H9 (cell line): ENCODE results near the gene TRAF3. TPM values are rescaled to one million over a fixed set of nuclear protein-coding genes. Genes with fewer than 3 reads are reported as not detected.
A peak's percentile ranks its signal among the peaks of the same experiment; 100 is the strongest.

Experiments
- DNase-seq: peaks from one replicate; pipeline ENCODE4 v3.0.0-alpha.2; 2017
- H2AFZ ChIP-seq: one replicate; pipeline ENCODE4 v1.6.1; 2013; ENCODE audit warnings: mild to moderate bottlenecking, low read length, control low read depth, moderate library complexity
- H2AK5ac ChIP-seq: 2 replicates; pipeline ENCODE4 v1.6.1; 2013; ENCODE audit warnings: low read length, control low read depth, mixed read lengths; ENCODE audit not compliant: insufficient read length
- H2BK120ac ChIP-seq: one replicate; pipeline ENCODE4 v1.6.1; 2013; ENCODE audit warnings: low read depth, mild to moderate bottlenecking, low read length, control low read depth, inconsistent platforms; ENCODE audit not compliant: poor library complexity, severe bottlenecking
- H2BK12ac ChIP-seq: 2 replicates; pipeline ENCODE4 v1.6.1; 2013; ENCODE audit warnings: low read length, control low read depth, mixed read lengths, low read depth; ENCODE audit not compliant: insufficient read length
- H2BK15ac ChIP-seq: 2 replicates; pipeline ENCODE4 v1.6.1; 2013; ENCODE audit warnings: low read depth, low read length, control low read depth
- H2BK20ac ChIP-seq: one replicate; pipeline ENCODE4 v1.6.1; 2013; ENCODE audit warnings: low read depth, mild to moderate bottlenecking, low read length, control low read depth, inconsistent platforms; ENCODE audit not compliant: poor library complexity, severe bottlenecking
- H2BK5ac ChIP-seq: 2 replicates; pipeline ENCODE4 v1.6.1; 2013; ENCODE audit warnings: low read length, control low read depth, mixed read lengths; ENCODE audit not compliant: insufficient read length
- H3K14ac ChIP-seq: 2 replicates; pipeline ENCODE4 v1.6.1; 2013; ENCODE audit warnings: low read length, control low read depth; ENCODE audit not compliant: insufficient read depth
- H3K18ac ChIP-seq: 2 replicates; pipeline ENCODE4 v1.6.1; 2013; ENCODE audit warnings: low read depth, mild to moderate bottlenecking, mixed read lengths, low read length, control low read depth; ENCODE audit not compliant: insufficient read length
- H3K23ac ChIP-seq: 2 replicates; pipeline ENCODE4 v1.6.1; 2013; ENCODE audit warnings: low read length, control low read depth, mixed read lengths, low read depth; ENCODE audit not compliant: insufficient read length
- H3K23me2 ChIP-seq: 2 replicates; pipeline ENCODE4 v1.6.1; 2013; ENCODE audit warnings: low read depth, mild to moderate bottlenecking, mixed read lengths, low read length, control low read depth; ENCODE audit not compliant: insufficient read length, poor library complexity, severe bottlenecking
- H3K27ac ChIP-seq: 2 replicates; pipeline ENCODE4 v1.5.1; 2013; ENCODE audit warnings: low read length, control low read depth, mixed read lengths, low read depth; ENCODE audit not compliant: insufficient read length
- H3K27me3 ChIP-seq: 2 replicates; pipeline ENCODE4 v1.6.1; 2013; ENCODE audit warnings: low read length, control low read depth, inconsistent platforms; ENCODE audit not compliant: insufficient read depth
- H3K4ac ChIP-seq: 2 replicates; pipeline ENCODE4 v1.6.1; 2013; ENCODE audit warnings: low read depth, mild to moderate bottlenecking, control low read depth, inconsistent platforms, low read length, moderate library complexity
- H3K4me1 ChIP-seq: 2 replicates; pipeline ENCODE4 v1.6.1; 2013; ENCODE audit warnings: low read length, control low read depth, inconsistent platforms; ENCODE audit not compliant: insufficient read depth
- H3K4me2 ChIP-seq: 2 replicates; pipeline ENCODE4 v1.6.1; 2013; ENCODE audit warnings: low read length, control low read depth, mixed read lengths; ENCODE audit not compliant: insufficient read length, insufficient read depth
- H3K56ac ChIP-seq: 2 replicates; pipeline ENCODE4 v1.6.1; 2013; ENCODE audit warnings: low read depth, mild to moderate bottlenecking, mixed read lengths, low read length, control low read depth; ENCODE audit not compliant: insufficient read length
- H3K79me1 ChIP-seq: 2 replicates; pipeline ENCODE4 v1.6.1; 2013; ENCODE audit warnings: low read depth, mild to moderate bottlenecking, moderate library complexity, low read length, control low read depth, inconsistent platforms; ENCODE audit not compliant: insufficient read depth, poor library complexity, severe bottlenecking
- H3K79me2 ChIP-seq: 2 replicates; pipeline ENCODE4 v1.6.1; 2013; ENCODE audit warnings: low read length, control low read depth, inconsistent platforms; ENCODE audit not compliant: insufficient read depth
- H3K9ac ChIP-seq: 2 replicates; pipeline ENCODE4 v1.6.1; 2013; ENCODE audit warnings: low read length, control low read depth, mixed read lengths; ENCODE audit not compliant: insufficient read length; ENCODE audit errors: extremely low read depth
- H3K9me3 ChIP-seq: one replicate; pipeline ENCODE4 v1.6.1; 2013; ENCODE audit warnings: low read depth, low read length, inconsistent platforms; ENCODE audit not compliant: control insufficient read depth
- H3T11ph ChIP-seq: one replicate; pipeline ENCODE4 v1.6.1; 2013; ENCODE audit warnings: mild to moderate bottlenecking, low read length, control low read depth, inconsistent platforms
- H4K20me1 ChIP-seq: one replicate; pipeline ENCODE4 v1.6.1; 2013; ENCODE audit not compliant: control insufficient read depth, insufficient read length, insufficient read depth
- H4K5ac ChIP-seq: 2 replicates; pipeline ENCODE4 v1.6.1; 2013; ENCODE audit warnings: low read depth, mild to moderate bottlenecking, mixed read lengths, low read length, control low read depth; ENCODE audit not compliant: insufficient read length
- H4K8ac ChIP-seq: replicated peaks from 2 replicates; pipeline ENCODE4 v1.6.1; 2013; ENCODE audit warnings: low read length, control low read depth, mixed read lengths, low read depth; ENCODE audit not compliant: insufficient read length
- H4K91ac ChIP-seq: 2 replicates; pipeline ENCODE4 v1.6.1; 2013; ENCODE audit warnings: low read depth, mild to moderate bottlenecking, moderate library complexity, mixed read lengths, low read length, control low read depth; ENCODE audit not compliant: insufficient read length
- H3K27ac Mint-ChIP-seq, 3 experiments: 2 replicates in 2 of 3; 3 replicates in 1 of 3; pipeline ENCODE4 v1.8.0; 2020 to 2021; ENCODE audit warnings: mixed read lengths in 3 of 3, mild to moderate bottlenecking in 1 of 3, moderate library complexity in 1 of 3
- H3K27me3 Mint-ChIP-seq: 2 replicates; pipeline ENCODE4 v1.8.0; 2021; ENCODE audit warnings: low read depth, mild to moderate bottlenecking, moderate library complexity, mixed read lengths
- H3K36me3 Mint-ChIP-seq, 3 experiments: 2 replicates in 2 of 3; 3 replicates in 1 of 3; pipeline ENCODE4 v1.8.0; 2020 to 2021; ENCODE audit warnings: low read depth in 3 of 3, mixed read lengths in 3 of 3; ENCODE audit not compliant: insufficient read depth in 1 of 3
- H3K4me1 Mint-ChIP-seq, 2 experiments: 2 replicates each; pipeline ENCODE4 v1.8.0; 2020; ENCODE audit warnings: mixed read lengths in 2 of 2
- H3K4me3 Mint-ChIP-seq, 2 experiments: 2 replicates in 1 of 2; 3 replicates in 1 of 2; pipeline ENCODE4 v1.8.0; 2020 to 2021; ENCODE audit warnings: mild to moderate bottlenecking in 2 of 2, mixed read lengths in 2 of 2, moderate library complexity in 1 of 2
- H3K9me3 Mint-ChIP-seq, 2 experiments: 2 replicates in 1 of 2; 3 replicates in 1 of 2; pipeline ENCODE4 v1.8.0; 2020; ENCODE audit warnings: mild to moderate bottlenecking in 2 of 2, mixed read lengths in 2 of 2, moderate library complexity in 1 of 2
- WGBS: extraction: QIAGEN DNeasy Blood & Tissue Kit; methylation state at CpG from one replicate; pipeline ENCODE4 v1.1.7; 2013; ENCODE audit warnings: missing lambda C conversion rate, low lambda C conversion rate, mixed read lengths; ENCODE audit not compliant: insufficient read length; ENCODE audit errors: extremely low coverage; 5-methylcytosine and 5-hydroxymethylcytosine counted together
- total RNA-seq: library from RNA; stranded (reverse); gene quantifications from 2 replicates; pipeline ENCODE4 v1.2.1, GENCODE V29; 2021
- TF ChIP-seq, protein P1 (sequence below): fragments of 200-600 bp; sonication (generic); conservative IDR thresholded peaks from 3 replicates; pipeline ENCODE4 v1.8.0; 2021; ENCODE audit warnings: antibody characterized with exemption, mild to moderate bottlenecking

The TRAF3 gene
- total RNA-seq, 1 experiment from 2014 or later = 9.6 TPM

DNA sequence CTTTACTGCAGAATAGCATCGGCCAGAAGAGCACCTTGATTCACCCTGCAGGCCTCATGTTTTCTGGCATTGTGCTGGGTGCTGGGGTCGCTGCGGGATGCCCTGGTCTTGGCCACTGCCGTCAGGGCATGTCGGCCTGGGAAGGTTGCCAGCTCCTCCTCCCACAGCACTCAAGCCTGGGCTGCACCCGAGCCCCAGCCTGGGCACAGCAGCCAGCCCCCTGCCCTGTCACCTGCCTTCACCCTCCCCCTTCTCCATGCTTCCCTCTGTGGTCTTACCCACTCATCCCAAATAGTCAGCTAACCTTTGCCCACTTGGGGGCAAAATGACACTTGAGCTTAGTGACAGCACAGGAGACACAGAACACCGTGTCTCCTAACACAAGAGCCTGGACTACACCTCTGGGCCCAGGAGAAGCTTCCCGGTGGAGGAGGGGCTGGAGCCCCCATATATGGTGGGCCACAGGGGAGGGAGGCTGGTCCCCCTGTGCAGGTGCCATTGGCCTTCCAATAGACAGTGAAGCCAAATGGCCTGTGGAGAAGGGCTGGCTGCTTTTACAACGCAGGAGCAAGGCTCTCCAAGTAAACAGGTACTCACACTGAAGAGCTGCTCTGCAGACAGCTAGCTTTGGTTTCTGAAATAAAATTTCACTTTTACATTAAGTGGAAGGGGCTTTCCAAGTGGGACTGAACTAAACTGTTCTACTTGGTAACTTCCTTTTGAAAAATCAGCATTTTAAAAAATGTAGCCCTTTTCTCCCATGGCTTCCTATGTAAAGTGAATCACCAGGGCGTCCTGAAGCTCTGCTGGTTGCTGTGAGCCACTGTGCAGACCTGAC lies 94.0 kb downstream of the TRAF3 start:
- Histone ChIP-seq H3K4me1 (no peaks in the 10 kb centered on the region), H4K8ac (no peak overlapping the region), H3K79me1 (no peaks in the 10 kb centered on the region), H4K5ac (no peak overlapping the region), H2AK5ac (no peak overlapping the region), H2BK15ac (no peak overlapping the region), H2BK20ac (no peak overlapping the region), H2BK5ac (no peak overlapping the region), H3K23me2 (no peaks in the 10 kb centered on the region), H3K9me3 (no peaks in the 10 kb centered on the region), H3K56ac (no peak overlapping the region), H4K20me1 (no peaks in the 10 kb centered on the region), H3T11ph (no peak overlapping the region), H2AFZ (no peak overlapping the region), H3K4ac (no peak overlapping the region), H2BK12ac (no peak overlapping the region), H3K18ac (no peak overlapping the region), H2BK120ac (no peak overlapping the region), H4K91ac (no peak overlapping the region), H3K27ac (no peak overlapping the region), H3K27me3 (no peaks in the 10 kb centered on the region), H3K4me2 (no peak overlapping the region), H3K9ac (no peak overlapping the region), H3K79me2 (no peaks in the 10 kb centered on the region), H3K23ac (no peak overlapping the region), H3K14ac (no peak overlapping the region; the same call in 1 of the 2 replicates)
- TF ChIP-seq, protein P1, sequence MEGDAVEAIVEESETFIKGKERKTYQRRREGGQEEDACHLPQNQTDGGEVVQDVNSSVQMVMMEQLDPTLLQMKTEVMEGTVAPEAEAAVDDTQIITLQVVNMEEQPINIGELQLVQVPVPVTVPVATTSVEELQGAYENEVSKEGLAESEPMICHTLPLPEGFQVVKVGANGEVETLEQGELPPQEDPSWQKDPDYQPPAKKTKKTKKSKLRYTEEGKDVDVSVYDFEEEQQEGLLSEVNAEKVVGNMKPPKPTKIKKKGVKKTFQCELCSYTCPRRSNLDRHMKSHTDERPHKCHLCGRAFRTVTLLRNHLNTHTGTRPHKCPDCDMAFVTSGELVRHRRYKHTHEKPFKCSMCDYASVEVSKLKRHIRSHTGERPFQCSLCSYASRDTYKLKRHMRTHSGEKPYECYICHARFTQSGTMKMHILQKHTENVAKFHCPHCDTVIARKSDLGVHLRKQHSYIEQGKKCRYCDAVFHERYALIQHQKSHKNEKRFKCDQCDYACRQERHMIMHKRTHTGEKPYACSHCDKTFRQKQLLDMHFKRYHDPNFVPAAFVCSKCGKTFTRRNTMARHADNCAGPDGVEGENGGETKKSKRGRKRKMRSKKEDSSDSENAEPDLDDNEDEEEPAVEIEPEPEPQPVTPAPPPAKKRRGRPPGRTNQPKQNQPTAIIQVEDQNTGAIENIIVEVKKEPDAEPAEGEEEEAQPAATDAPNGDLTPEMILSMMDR = no peak
- Mint-ChIP-seq H3K4me3 (no peak overlapping the region), H3K27ac (peak overlapping the region in 1 of 3 experiments; percentile 92; a peak in 1 of 7 replicates), H3K27me3 (no peaks in the 10 kb centered on the region), H3K4me1 (peaks cover 14% of the 10 kb centered on the region in 2 experiments), H3K36me3 (peaks cover 0 to 18% (median 2%) of the 10 kb centered on the region in 3 experiments; a peak in 3 of 7 replicates), H3K9me3 (no peaks in the 10 kb centered on the region)
- no peak for DNase-seq
- WGBS = no CpG with 5 or more reads among the region's 10 CpGs
